Measurements from ENCODE around the gene DLG5.

DLG5 gene

DNA sequence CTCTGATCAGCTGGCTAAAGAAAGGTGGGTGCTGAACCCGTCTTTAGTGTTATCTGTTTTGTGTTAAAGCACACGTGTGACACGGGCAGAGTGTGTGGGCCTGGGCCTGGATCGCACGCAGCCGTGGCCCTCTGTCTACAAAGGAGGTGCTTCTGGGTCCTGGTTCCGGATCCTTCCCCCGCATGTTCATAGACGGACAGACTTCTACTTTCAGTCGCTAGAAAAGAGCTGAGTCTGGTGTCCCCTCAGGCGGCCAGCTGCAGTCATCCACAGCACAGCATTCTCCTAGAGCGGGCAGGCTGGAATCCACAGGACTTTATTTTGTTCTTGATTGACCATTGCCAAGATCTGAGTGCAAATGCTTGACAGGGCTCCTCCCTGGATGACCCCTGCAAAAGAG, 134.4 kb downstream of the DLG5 start:
- H3K27ac ChIP-seq (ENCODE audit: insufficient read depth, low read length, poor library complexity, severe bottlenecking) = no peak overlapping the region
- H3K27me3 ChIP-seq (replicated peaks; ENCODE audit: control insufficient read depth, insufficient read depth, low read length, poor library complexity, severe bottlenecking) = no peaks in the 10 kb centered on the region
- no peak overlapping the region for H3K4me3 ChIP-seq (ENCODE audit: insufficient read depth, low read depth, low read length, poor library complexity, severe bottlenecking)
- H3K4me1 ChIP-seq (ENCODE audit: control insufficient read depth, insufficient read depth, low read length, poor library complexity, severe bottlenecking) = no peaks in the 10 kb centered on the region
- DNase-seq = no peak
- no peaks in the 10 kb centered on the region for H3K36me3 ChIP-seq (ENCODE audit: control insufficient read depth, insufficient read depth, low read length)
- H3K9me3 ChIP-seq (ENCODE audit: control insufficient read depth, low read length) = no peaks in the 10 kb centered on the region

DNA sequence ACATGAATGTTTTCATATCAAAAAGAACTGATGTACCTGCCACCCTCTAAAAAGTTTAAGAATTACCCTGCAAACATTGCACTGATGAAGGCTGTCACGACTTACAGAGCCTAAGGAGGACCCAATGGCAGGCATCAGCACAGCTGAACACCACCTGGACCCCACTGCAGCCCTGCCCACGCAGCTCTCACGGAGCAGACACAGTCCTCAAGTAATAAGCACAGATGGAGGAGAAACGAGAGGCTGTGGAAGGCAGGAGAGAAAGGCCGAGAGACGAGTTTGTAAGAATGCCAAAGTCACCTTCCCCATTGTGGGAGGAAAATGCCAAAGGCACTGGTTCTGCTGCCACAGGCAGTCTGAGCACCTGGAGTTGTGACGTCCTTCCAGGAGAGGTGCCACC, 135.0 kb downstream of the DLG5 start:
- H3K4me1 ChIP-seq (ENCODE audit: control insufficient read depth, insufficient read depth, low read length, poor library complexity, severe bottlenecking) = no peaks in the 10 kb centered on the region
- no peaks in the 10 kb centered on the region for H3K9me3 ChIP-seq (ENCODE audit: control insufficient read depth, low read length)
- no peak overlapping the region for H3K4me3 ChIP-seq (ENCODE audit: insufficient read depth, low read depth, low read length, poor library complexity, severe bottlenecking)
- H3K27ac ChIP-seq (ENCODE audit: insufficient read depth, low read length, poor library complexity, severe bottlenecking) = no peak overlapping the region
- no peaks in the 10 kb centered on the region for H3K27me3 ChIP-seq (replicated peaks; ENCODE audit: control insufficient read depth, insufficient read depth, low read length, poor library complexity, severe bottlenecking)
- DNase-seq = no peak
- H3K36me3 ChIP-seq (ENCODE audit: control insufficient read depth, insufficient read depth, low read length) = no peaks in the 10 kb centered on the region

DNA sequence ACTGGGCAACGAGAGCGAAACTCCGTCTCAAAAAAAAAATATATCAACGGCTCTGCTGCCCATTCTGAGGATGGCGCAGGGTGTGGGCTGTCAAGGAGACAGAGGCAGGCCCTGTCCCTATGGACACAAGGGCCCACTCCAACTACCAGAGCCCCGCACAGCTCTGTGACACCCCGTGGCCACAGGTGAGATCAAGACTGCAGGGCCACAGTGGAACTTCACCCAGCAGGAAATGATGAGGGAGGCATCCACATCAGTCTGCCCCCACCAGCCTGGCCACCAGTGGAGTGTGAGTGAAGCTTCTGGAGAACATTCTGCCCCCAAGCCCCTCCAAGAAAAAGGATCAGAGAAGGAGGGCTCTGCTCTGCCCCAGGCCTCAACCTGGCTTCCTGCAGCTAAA, 136.7 kb downstream of the DLG5 start:
- no peak for DNase-seq

DNA sequence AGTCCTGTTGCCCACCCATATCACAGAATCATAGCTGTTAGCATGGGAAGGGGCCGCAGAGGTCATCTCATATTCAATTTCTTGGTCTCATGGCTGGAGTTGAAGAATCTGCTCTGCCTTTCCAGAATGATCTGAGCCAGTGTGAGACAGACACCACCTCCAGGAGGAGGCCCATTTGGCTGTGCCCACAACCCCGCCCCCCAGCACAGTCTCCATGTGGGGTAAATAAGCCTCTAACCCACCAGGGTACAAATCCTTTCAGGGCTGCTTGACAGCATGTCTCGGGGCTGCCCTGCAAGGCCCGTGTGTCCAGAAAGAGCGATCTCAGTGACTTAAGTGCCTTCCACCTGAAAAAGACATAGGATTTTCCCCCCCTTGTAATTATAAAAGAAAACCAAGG, 137.5 kb downstream of the DLG5 start:
- no peaks in the 10 kb centered on the region for H3K9me3 ChIP-seq (ENCODE audit: control insufficient read depth, low read length)
- DNase-seq = no peak
- no peaks in the 10 kb centered on the region for H3K4me1 ChIP-seq (ENCODE audit: control insufficient read depth, insufficient read depth, low read length, poor library complexity, severe bottlenecking)
- no peak overlapping the region for H3K4me3 ChIP-seq (ENCODE audit: insufficient read depth, low read depth, low read length, poor library complexity, severe bottlenecking)
- H3K27me3 ChIP-seq (replicated peaks; ENCODE audit: control insufficient read depth, insufficient read depth, low read length, poor library complexity, severe bottlenecking) = no peaks in the 10 kb centered on the region
- no peaks in the 10 kb centered on the region for H3K36me3 ChIP-seq (ENCODE audit: control insufficient read depth, insufficient read depth, low read length)
- no peak overlapping the region for H3K27ac ChIP-seq (ENCODE audit: insufficient read depth, low read length, poor library complexity, severe bottlenecking)

More for the DNA sequence above, 136.7 kb downstream of the DLG5 start:
- Histone ChIP-seq H3K4me3 (ENCODE audit: insufficient read depth, low read depth, low read length, poor library complexity, severe bottlenecking) (no peak overlapping the region), H3K9me3 (ENCODE audit: control insufficient read depth, low read length) (no peaks in the 10 kb centered on the region), H3K27me3 (replicated peaks; ENCODE audit: control insufficient read depth, insufficient read depth, low read length, poor library complexity, severe bottlenecking) (no peaks in the 10 kb centered on the region), H3K36me3 (ENCODE audit: control insufficient read depth, insufficient read depth, low read length) (no peaks in the 10 kb centered on the region), H3K27ac (ENCODE audit: insufficient read depth, low read length, poor library complexity, severe bottlenecking) (no peak overlapping the region), H3K4me1 (ENCODE audit: control insufficient read depth, insufficient read depth, low read length, poor library complexity, severe bottlenecking) (no peaks in the 10 kb centered on the region)

DNA sequence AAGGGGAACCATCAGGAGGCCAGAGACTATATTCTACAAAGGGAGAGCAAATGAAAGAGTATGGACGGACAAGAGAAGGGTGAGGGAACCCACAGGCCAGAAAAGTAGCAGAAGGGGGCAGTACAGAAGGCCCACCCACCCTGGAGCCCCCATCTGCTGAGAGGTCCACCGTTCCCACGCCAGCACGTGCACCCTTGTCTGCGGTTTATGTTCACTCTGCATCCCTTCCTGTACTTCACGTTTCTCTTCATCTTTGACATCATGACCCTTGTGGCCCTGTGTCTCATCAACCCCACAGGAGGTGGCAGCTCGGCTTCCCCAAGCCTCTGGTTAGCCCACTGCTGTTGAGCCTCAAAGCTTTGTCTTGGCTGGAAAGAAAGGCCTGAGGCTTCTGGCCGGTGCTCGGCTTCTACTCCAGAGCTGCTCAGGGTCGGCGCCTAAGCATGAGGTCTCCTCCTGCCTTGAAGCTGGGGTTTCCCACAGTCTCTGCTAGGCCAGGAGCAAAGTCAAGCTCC, 138.0 kb downstream of the DLG5 start:
- H3K36me3 ChIP-seq (ENCODE audit: control insufficient read depth, insufficient read depth, low read length) = no peaks in the 10 kb centered on the region

DNA sequence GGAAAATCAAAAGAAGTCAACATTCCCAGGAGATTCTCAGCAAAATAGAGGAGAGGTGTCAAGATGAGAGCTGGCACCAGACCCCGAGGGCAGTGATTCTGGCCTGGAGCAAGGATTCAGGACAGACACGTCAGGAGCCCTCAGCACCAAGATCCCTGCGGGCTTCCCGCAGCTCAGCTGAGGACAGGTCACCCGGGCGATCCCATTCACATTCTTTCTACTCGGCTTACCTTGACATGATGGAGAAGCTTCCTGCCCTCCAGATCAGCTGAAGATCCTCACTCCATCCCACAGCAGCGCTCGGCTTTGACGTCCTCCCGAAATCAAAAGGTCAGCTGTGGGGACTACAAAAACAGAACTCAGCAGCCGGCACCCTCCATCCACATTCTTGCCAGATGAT, 139.1 kb downstream of the DLG5 start:
- DNase-seq = no peak
- no peaks in the 10 kb centered on the region for H3K9me3 ChIP-seq (ENCODE audit: control insufficient read depth, low read length)
- no peaks in the 10 kb centered on the region for H3K36me3 ChIP-seq (ENCODE audit: control insufficient read depth, insufficient read depth, low read length)
- H3K27me3 ChIP-seq (replicated peaks; ENCODE audit: control insufficient read depth, insufficient read depth, low read length, poor library complexity, severe bottlenecking) = no peaks in the 10 kb centered on the region
- H3K4me3 ChIP-seq (ENCODE audit: insufficient read depth, low read depth, low read length, poor library complexity, severe bottlenecking) = no peak overlapping the region
- no peaks in the 10 kb centered on the region for H3K4me1 ChIP-seq (ENCODE audit: control insufficient read depth, insufficient read depth, low read length, poor library complexity, severe bottlenecking)
- H3K27ac ChIP-seq (ENCODE audit: insufficient read depth, low read length, poor library complexity, severe bottlenecking) = no peak overlapping the region

More for the DNA sequence above, 138.0 kb downstream of the DLG5 start:
- Histone ChIP-seq H3K27ac (ENCODE audit: insufficient read depth, low read length, poor library complexity, severe bottlenecking) (no peak overlapping the region), H3K9me3 (ENCODE audit: control insufficient read depth, low read length) (no peaks in the 10 kb centered on the region), H3K4me1 (ENCODE audit: control insufficient read depth, insufficient read depth, low read length, poor library complexity, severe bottlenecking) (no peaks in the 10 kb centered on the region), H3K27me3 (replicated peaks; ENCODE audit: control insufficient read depth, insufficient read depth, low read length, poor library complexity, severe bottlenecking) (no peaks in the 10 kb centered on the region), H3K4me3 (ENCODE audit: insufficient read depth, low read depth, low read length, poor library complexity, severe bottlenecking) (no peak overlapping the region)
- DNase-seq = no peak

DNA sequence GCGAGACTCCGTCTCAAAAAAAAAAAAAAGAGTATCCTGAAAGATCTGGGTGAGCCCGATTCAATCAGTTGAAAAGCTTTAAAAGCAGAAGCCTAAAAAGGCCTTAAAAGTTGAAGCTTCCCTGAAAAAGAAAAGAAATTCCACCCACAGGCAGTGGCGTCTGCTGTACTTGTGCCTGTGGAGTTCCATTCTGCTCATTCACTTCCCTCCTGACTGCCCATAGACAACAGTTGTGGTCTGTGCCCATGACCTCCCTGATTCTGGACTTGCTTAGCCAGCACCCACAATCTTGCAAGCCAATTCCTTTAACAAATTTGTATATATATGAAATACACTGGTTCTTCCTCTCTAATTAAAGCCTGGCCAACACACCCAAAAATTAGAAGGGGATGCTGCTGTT, 141.7 kb downstream of the DLG5 start:
- Histone ChIP-seq H3K9me3 (ENCODE audit: control insufficient read depth, low read length) (no peaks in the 10 kb centered on the region), H3K4me1 (ENCODE audit: control insufficient read depth, insufficient read depth, low read length, poor library complexity, severe bottlenecking) (no peaks in the 10 kb centered on the region), H3K27ac (ENCODE audit: insufficient read depth, low read length, poor library complexity, severe bottlenecking) (no peak overlapping the region), H3K4me3 (ENCODE audit: insufficient read depth, low read depth, low read length, poor library complexity, severe bottlenecking) (no peak overlapping the region), H3K27me3 (replicated peaks; ENCODE audit: control insufficient read depth, insufficient read depth, low read length, poor library complexity, severe bottlenecking) (no peaks in the 10 kb centered on the region), H3K36me3 (ENCODE audit: control insufficient read depth, insufficient read depth, low read length) (no peaks in the 10 kb centered on the region)
- DNase-seq = no peak

DNA sequence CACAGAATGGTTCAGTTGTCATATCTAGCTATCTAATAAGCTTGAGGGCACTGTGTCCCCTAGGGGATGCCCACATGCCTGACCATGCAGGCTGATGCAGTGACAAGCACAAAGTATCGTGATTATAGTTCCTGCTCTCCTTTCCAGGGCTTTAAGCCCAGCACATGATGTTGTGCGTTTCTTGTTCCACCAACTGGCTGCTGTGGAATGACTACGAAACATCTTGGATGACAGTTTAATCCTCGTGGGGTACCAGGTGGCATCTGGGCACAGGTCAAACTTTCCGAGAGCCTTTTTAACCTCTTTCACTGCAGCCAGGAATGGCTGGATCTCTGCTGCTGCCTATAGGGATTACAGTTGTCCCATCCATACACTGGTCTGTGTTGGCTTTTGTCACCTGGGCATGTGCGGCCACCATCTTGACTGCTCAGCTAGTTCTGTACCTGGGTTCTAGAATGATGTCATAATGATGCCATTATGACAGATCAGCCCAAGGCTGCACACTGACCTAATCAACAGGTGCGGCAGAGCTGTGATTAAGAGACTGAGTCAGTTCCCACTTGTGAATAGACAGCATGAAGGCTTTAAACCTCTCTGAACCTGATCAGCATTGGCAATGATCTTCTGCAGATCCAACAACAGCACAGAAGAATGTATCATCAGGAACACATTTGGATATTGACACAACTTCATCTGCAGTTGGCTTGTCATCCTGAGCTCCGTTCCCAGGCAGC, 144.1 kb downstream of the DLG5 start:
- Histone ChIP-seq H3K9me3 (ENCODE audit: control insufficient read depth, low read length) (no peaks in the 10 kb centered on the region), H3K36me3 (ENCODE audit: control insufficient read depth, insufficient read depth, low read length) (no peaks in the 10 kb centered on the region)
- DNase-seq = no peak

DNA sequence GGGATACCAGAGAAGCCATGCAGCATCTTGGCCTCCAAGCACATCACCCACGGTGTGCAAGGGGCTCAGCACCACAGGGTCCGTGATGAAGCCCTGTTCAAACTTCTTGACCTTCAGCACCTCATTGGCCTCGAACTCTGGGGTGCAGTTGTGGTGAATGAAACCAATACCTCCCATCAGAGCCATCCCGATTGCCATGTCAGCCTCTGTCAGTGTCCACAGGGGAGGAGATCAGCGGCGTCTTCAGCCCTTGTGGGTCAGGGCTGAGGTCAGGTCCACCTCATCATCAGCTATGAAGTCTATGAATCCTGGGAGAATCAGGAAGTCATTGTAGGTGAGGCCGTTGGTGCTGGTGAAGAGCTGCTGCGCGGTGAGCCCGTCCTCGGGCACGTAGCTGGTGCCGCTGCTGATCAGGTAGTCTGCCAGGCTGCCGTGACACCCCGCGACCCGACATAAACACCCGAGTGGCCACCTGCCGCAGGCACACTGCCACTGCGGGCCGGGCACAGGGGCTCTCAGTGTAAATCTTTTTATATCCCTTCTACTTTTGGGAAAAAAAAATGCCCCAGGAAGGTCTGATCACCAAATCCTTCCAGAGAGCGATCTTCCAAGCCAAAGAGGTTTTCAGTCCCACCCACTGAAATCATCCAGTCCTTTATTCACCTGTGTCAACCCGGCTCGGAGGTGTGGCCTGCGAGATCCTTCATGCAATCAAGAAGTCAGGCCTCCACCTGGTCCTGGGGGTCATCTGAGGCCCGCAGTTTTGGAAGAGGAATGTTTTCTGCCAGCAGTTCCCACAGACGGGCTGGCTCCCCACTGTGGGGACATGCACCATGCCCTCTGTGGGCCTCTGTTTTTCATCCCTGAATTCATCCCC, 144.9 kb downstream of the DLG5 start:
- H3K27me3 ChIP-seq (replicated peaks; ENCODE audit: control insufficient read depth, insufficient read depth, low read length, poor library complexity, severe bottlenecking) = no peaks in the 10 kb centered on the region
- H3K4me3 ChIP-seq (ENCODE audit: insufficient read depth, low read depth, low read length, poor library complexity, severe bottlenecking) = no peak overlapping the region
- H3K27ac ChIP-seq (ENCODE audit: insufficient read depth, low read length, poor library complexity, severe bottlenecking) = no peak overlapping the region
- no peaks in the 10 kb centered on the region for H3K4me1 ChIP-seq (ENCODE audit: control insufficient read depth, insufficient read depth, low read length, poor library complexity, severe bottlenecking)
- H3K9me3 ChIP-seq (ENCODE audit: control insufficient read depth, low read length) = no peaks in the 10 kb centered on the region
- no peaks in the 10 kb centered on the region for H3K36me3 ChIP-seq (ENCODE audit: control insufficient read depth, insufficient read depth, low read length)
- DNase-seq = no peak

More for the DNA sequence above, 144.1 kb downstream of the DLG5 start:
- H3K27ac ChIP-seq (ENCODE audit: insufficient read depth, low read length, poor library complexity, severe bottlenecking) = no peak overlapping the region
- H3K4me1 ChIP-seq (ENCODE audit: control insufficient read depth, insufficient read depth, low read length, poor library complexity, severe bottlenecking) = no peaks in the 10 kb centered on the region
- H3K4me3 ChIP-seq (ENCODE audit: insufficient read depth, low read depth, low read length, poor library complexity, severe bottlenecking) = no peak overlapping the region
- no peaks in the 10 kb centered on the region for H3K27me3 ChIP-seq (replicated peaks; ENCODE audit: control insufficient read depth, insufficient read depth, low read length, poor library complexity, severe bottlenecking)

DNA sequence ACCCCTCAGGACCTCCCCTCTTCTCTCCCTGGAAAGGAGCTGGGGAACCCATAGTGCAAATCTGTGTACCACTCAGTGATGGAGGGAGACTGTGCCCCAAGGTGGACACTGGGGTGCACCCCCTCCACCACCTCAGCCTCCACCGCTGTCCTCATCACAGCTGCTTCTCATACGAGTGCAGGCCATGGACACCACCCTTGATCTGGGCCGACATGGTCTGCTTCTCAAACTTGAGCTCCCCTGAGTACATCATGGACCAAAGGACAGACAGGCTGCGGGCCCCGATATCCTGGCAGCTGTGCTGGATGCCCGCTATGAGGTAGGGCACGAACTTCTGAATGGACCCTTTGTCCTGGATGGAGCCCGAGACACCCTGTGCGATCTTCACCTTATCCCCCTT, 146.4 kb downstream of the DLG5 start:
- no peak overlapping the region for H3K27ac ChIP-seq (ENCODE audit: insufficient read depth, low read length, poor library complexity, severe bottlenecking)
- H3K9me3 ChIP-seq (ENCODE audit: control insufficient read depth, low read length) = no peaks in the 10 kb centered on the region
- no peak for DNase-seq
- no peaks in the 10 kb centered on the region for H3K27me3 ChIP-seq (replicated peaks; ENCODE audit: control insufficient read depth, insufficient read depth, low read length, poor library complexity, severe bottlenecking)
- no peaks in the 10 kb centered on the region for H3K4me1 ChIP-seq (ENCODE audit: control insufficient read depth, insufficient read depth, low read length, poor library complexity, severe bottlenecking)
- H3K36me3 ChIP-seq (ENCODE audit: control insufficient read depth, insufficient read depth, low read length) = no peaks in the 10 kb centered on the region
- H3K4me3 ChIP-seq (ENCODE audit: insufficient read depth, low read depth, low read length, poor library complexity, severe bottlenecking) = no peak overlapping the region

Measured in effector memory CD4-positive, alpha-beta T cell (primary cell).